GM23338 (cell line): Measurements from ENCODE around the gene ZNF398. TPM values are rescaled to one million over a fixed set of nuclear protein-coding genes. Genes with fewer than 3 reads are reported as not detected.

ENCODE experiments used
- ATAC-seq: fragments of 200-7000 bp; cut with Tn5 transposase; 3 replicates; pipeline ENCODE4 v1.9.1; 2020
- DNase-seq: peaks from one replicate; pipeline ENCODE4 v3.0.0-alpha.2; 2015; ENCODE audit warnings: low spot score
- H2AFZ ChIP-seq: fragments of 200-600 bp; sonication (generic); 2 replicates; pipeline ENCODE4 v1.8.0; 2016; ENCODE audit warnings: antibody characterized with exemption, mild to moderate bottlenecking, moderate library complexity
- H3F3A ChIP-seq: fragments of 200-600 bp; sonication (generic); replicated peaks from 2 replicates; pipeline ENCODE4 v1.8.0; 2017; ENCODE audit warnings: antibody characterized with exemption, mixed run types, low read depth
- H3K27ac ChIP-seq: fragments of 200-600 bp; sonication (generic); 2 replicates; pipeline ENCODE4 v1.6.1; 2016; ENCODE audit warnings: low read depth
- H3K27me3 ChIP-seq: fragments of 200-600 bp; sonication (generic); 2 replicates; pipeline ENCODE4 v1.8.0; 2016; ENCODE audit warnings: mild to moderate bottlenecking, mixed run types, moderate library complexity; ENCODE audit not compliant: insufficient read depth
- H3K36me3 ChIP-seq: fragments of 200-600 bp; sonication (generic); 2 replicates; pipeline ENCODE4 v1.8.0; 2016; ENCODE audit warnings: mild to moderate bottlenecking; ENCODE audit not compliant: insufficient read depth
- H3K4me1 ChIP-seq: fragments of 200-600 bp; sonication (generic); 2 replicates; pipeline ENCODE4 v1.8.0; 2016; ENCODE audit warnings: mild to moderate bottlenecking, moderate library complexity; ENCODE audit not compliant: insufficient read depth
- H3K4me2 ChIP-seq: fragments of 200-600 bp; sonication (generic); 2 replicates; pipeline ENCODE4 v1.7.1; 2017; ENCODE audit warnings: mixed run types
- H3K4me3 ChIP-seq: fragments of 200-600 bp; sonication (generic); 2 replicates; pipeline ENCODE4 v1.6.1; 2016; ENCODE audit warnings: mixed run types
- H3K79me2 ChIP-seq: fragments of 200-600 bp; sonication (generic); replicated peaks from 2 replicates; pipeline ENCODE4 v1.8.0; 2017; ENCODE audit warnings: mild to moderate bottlenecking; ENCODE audit not compliant: insufficient read depth
- H3K9me2 ChIP-seq: fragments of 200-600 bp; sonication (generic); 2 replicates; pipeline ENCODE4 v1.8.0; 2017; ENCODE audit not compliant: insufficient read depth
- H4K20me1 ChIP-seq: fragments of 200-600 bp; sonication (generic); replicated peaks from 2 replicates; pipeline ENCODE4 v1.8.0; 2017; ENCODE audit warnings: mild to moderate bottlenecking; ENCODE audit not compliant: insufficient read depth
- H3K27ac Mint-ChIP-seq: 2 replicates; pipeline ENCODE4 v1.8.0; 2020; ENCODE audit warnings: inconsistent platforms, mild to moderate bottlenecking, moderate library complexity, mixed read lengths
- H3K27me3 Mint-ChIP-seq: 3 replicates; pipeline ENCODE4 v1.8.0; 2022; ENCODE audit warnings: low read depth, mild to moderate bottlenecking, moderate library complexity, mixed read lengths, inconsistent platforms; ENCODE audit not compliant: insufficient read depth, poor library complexity
- H3K36me3 Mint-ChIP-seq: 3 replicates; pipeline ENCODE4 v1.8.0; 2021; ENCODE audit warnings: low read depth, mild to moderate bottlenecking, inconsistent platforms, moderate library complexity, mixed read lengths
- H3K4me1 Mint-ChIP-seq: 3 replicates; pipeline ENCODE4 v1.8.0; 2020; ENCODE audit warnings: mild to moderate bottlenecking, inconsistent platforms, mixed read lengths
- H3K4me3 Mint-ChIP-seq: 3 replicates; pipeline ENCODE4 v1.8.0; 2021; ENCODE audit warnings: moderate library complexity, mild to moderate bottlenecking, inconsistent platforms, mixed read lengths
- H3K9me3 Mint-ChIP-seq: 3 replicates; pipeline ENCODE4 v1.8.0; 2020; ENCODE audit warnings: moderate library complexity, mild to moderate bottlenecking, inconsistent platforms, mixed read lengths
- CREB1 ChIP-seq: fragments of 250-450 bp; sonication (Bioruptor Pico); IDR thresholded peaks from 2 replicates; pipeline ENCODE4 v1.5.0; 2020; ENCODE audit warnings: low read depth, mild to moderate bottlenecking, moderate library complexity
- CTCF ChIP-seq, 2 experiments: fragments of 200-600 bp in 1 of 2; sonication (generic) in 1 of 2; conservative IDR thresholded peaks; 2 replicates each; pipeline versions ENCODE4 v1.5.1 to v1.6.1; 2016 to 2017; ENCODE audit warnings: antibody characterized with exemption in 2 of 2, low read depth in 2 of 2, mild to moderate bottlenecking in 2 of 2, moderate library complexity in 1 of 2
- ETS1 ChIP-seq: IDR thresholded peaks from 2 replicates; pipeline ENCODE4 v1.6.1; 2016; ENCODE audit warnings: antibody characterized with exemption
- EZH2 ChIP-seq: fragments of 200-600 bp; sonication (generic); IDR thresholded peaks from one replicate; pipeline ENCODE4 v1.8.0; 2017; ENCODE audit warnings: antibody characterized with exemption, mild to moderate bottlenecking, low read depth; ENCODE audit not compliant: unreplicated experiment
- EZH2phosphoT487 ChIP-seq: fragments of 200-600 bp; sonication (generic); IDR thresholded peaks from one replicate; pipeline ENCODE4 v1.8.1; 2018; ENCODE audit warnings: antibody characterized with exemption; ENCODE audit not compliant: unreplicated experiment
- JUNB ChIP-seq: IDR thresholded peaks from one replicate; pipeline ENCODE4 v1.6.1; 2016; ENCODE audit warnings: antibody characterized with exemption; ENCODE audit not compliant: unreplicated experiment
- NANOG ChIP-seq: IDR thresholded peaks from 2 replicates; pipeline ENCODE4 v1.6.1; 2016; ENCODE audit warnings: antibody characterized with exemption, borderline replicate concordance
- POLR2AphosphoS5 ChIP-seq: IDR thresholded peaks from 2 replicates; pipeline ENCODE4 v1.6.1; 2016; ENCODE audit warnings: antibody characterized with exemption, low read depth
- REST ChIP-seq: IDR thresholded peaks from one replicate; pipeline ENCODE4 v1.6.1; 2018; ENCODE audit warnings: antibody characterized with exemption; ENCODE audit not compliant: unreplicated experiment
- STAT1 ChIP-seq: IDR thresholded peaks from one replicate; pipeline ENCODE4 v1.6.1; 2016; ENCODE audit warnings: antibody characterized with exemption; ENCODE audit not compliant: unreplicated experiment
- ZNF114 ChIP-seq: fragments of 250-450 bp; sonication (Bioruptor Pico); IDR thresholded peaks from 2 replicates; pipeline ENCODE4 v1.5.0; 2020; ENCODE audit warnings: mild to moderate bottlenecking, moderate library complexity
- ZNF331 ChIP-seq: fragments of 250-450 bp; sonication (Bioruptor Pico); IDR thresholded peaks from 2 replicates; pipeline ENCODE4 v1.5.0; 2020; ENCODE audit warnings: low read depth, mild to moderate bottlenecking, moderate library complexity
- ZNF462 ChIP-seq: fragments of 250-450 bp; sonication (Bioruptor Pico); IDR thresholded peaks from 2 replicates; pipeline ENCODE4 v1.5.0; 2020; ENCODE audit warnings: mild to moderate bottlenecking, moderate library complexity
- polyA plus RNA-seq: library from polyadenylated mRNA; unstranded; fragments of >200 nt; fragmentation: Nextera tagmentation; extraction: Ambion mirVana; gene quantifications from 2 replicates; pipeline ENCODE4 v1.2.1, GENCODE V29; 2016
- total RNA-seq: library from RNA; depleted of rRNA; stranded (reverse); fragments of >200 nt; shearing (Covaris generic); gene quantifications from 2 replicates; pipeline ENCODE4 v1.2.3, GENCODE V29; 2014

The ZNF398 gene
- total and polyA plus RNA-seq, 2 experiments from 2014 or later: 20.7 to 99.6 TPM

- ATAC-seq: no peak
These were observed 70.3 kb downstream of the ZNF398 start for GRCh38 chr7:149217570-149217969.

More at GRCh38 chr7:149217570-149217969, 70.3 kb downstream of the ZNF398 start:
- Mint-ChIP-seq H3K27ac (no peak overlapping the region), H3K9me3 (no peaks in the 10 kb centered on the region), H3K4me1 (peaks cover 13% of the 10 kb centered on the region; the same call in 2 of the 3 replicates), H3K36me3 (peaks cover 84% of the 10 kb centered on the region), H3K4me3 (no peak overlapping the region), H3K27me3 (peaks cover 3% of the 10 kb centered on the region)
- Histone ChIP-seq H3K27me3 (no peaks in the 10 kb centered on the region), H3K79me2 (no peaks in the 10 kb centered on the region), H3K27ac (no peak overlapping the region), H3K36me3 (peaks cover 24% of the 10 kb centered on the region), H3K4me2 (no peak overlapping the region), H3K4me1 (no peaks in the 10 kb centered on the region), H2AFZ (no peak overlapping the region), H3K4me3 (no peak overlapping the region), H3K9me2 (no peaks in the 10 kb centered on the region), H3F3A (no peaks in the 10 kb centered on the region), H4K20me1 (peaks cover 10% of the 10 kb centered on the region)
- no peak for DNase-seq
- no peak for TF ChIP-seq REST
- TF ChIP-seq NANOG: no peak
- no peak for TF ChIP-seq CTCF (conservative IDR thresholded peaks at IDR 0.05; ENCODE audit: low read depth in 2 of 2)
- TF ChIP-seq JUNB: no peak
- no peak for TF ChIP-seq STAT1
- TF ChIP-seq ZNF331 (CRISPR knock-in tag): no peak
- TF ChIP-seq POLR2AphosphoS5: no peak
- TF ChIP-seq CREB1 (CRISPR knock-in tag): no peak
- TF ChIP-seq EZH2: no peak
- TF ChIP-seq EZH2phosphoT487: no peak
- no peak for TF ChIP-seq ETS1
- TF ChIP-seq ZNF462 (CRISPR knock-in tag): no peak
- no peak for TF ChIP-seq ZNF114 (CRISPR knock-in tag)
